ENCODE data around the gene CSTPP1.

The CSTPP1 gene

GRCh38 chr11:46967962-46968361 lies 31.4 kb downstream of the CSTPP1 start:
- TF ChIP-seq CTCF (IDR thresholded peaks at IDR 0.05; ENCODE audit: insufficient read depth, low read depth, low read length, missing control alignments) = no peak
- no peak overlapping the region for H3K4me3 ChIP-seq (ENCODE audit: low read length)
- DNase-seq (ENCODE audit: low read depth) = no peak

GRCh38 chr11:46969379-46969778 lies 32.8 kb downstream of the CSTPP1 start:
- no peak overlapping the region for H3K4me3 ChIP-seq (ENCODE audit: low read length)
- no peak for TF ChIP-seq CTCF (IDR thresholded peaks at IDR 0.05; ENCODE audit: insufficient read depth, low read depth, low read length, missing control alignments)
- DNase-seq (ENCODE audit: low read depth) = no peak

GRCh38 chr11:46970913-46971625 lies 34.5 kb downstream of the CSTPP1 start:
- no peak for TF ChIP-seq CTCF (IDR thresholded peaks at IDR 0.05; ENCODE audit: insufficient read depth, low read depth, low read length, missing control alignments)
- no peak overlapping the region for H3K4me3 ChIP-seq (ENCODE audit: low read length)
- DNase-seq (ENCODE audit: low read depth) = no peak

- DNase-seq (ENCODE audit: low read depth) = no peak
- H3K4me3 ChIP-seq (ENCODE audit: low read length) = no peak overlapping the region
- no peak for TF ChIP-seq CTCF (IDR thresholded peaks at IDR 0.05; ENCODE audit: insufficient read depth, low read depth, low read length, missing control alignments)
Observed at GRCh38 chr11:46972343-46972742, 35.8 kb downstream of the CSTPP1 start.

GRCh38 chr11:46972821-46973220 lies 36.3 kb downstream of the CSTPP1 start:
- no peak for DNase-seq (ENCODE audit: low read depth)
- no peak overlapping the region for H3K4me3 ChIP-seq (ENCODE audit: low read length)
- TF ChIP-seq CTCF (IDR thresholded peaks at IDR 0.05; ENCODE audit: insufficient read depth, low read depth, low read length, missing control alignments) = no peak

- TF ChIP-seq CTCF (IDR thresholded peaks at IDR 0.05; ENCODE audit: insufficient read depth, low read depth, low read length, missing control alignments) = no peak
- no peak overlapping the region for H3K4me3 ChIP-seq (ENCODE audit: low read length)
- DNase-seq (ENCODE audit: low read depth) = no peak
Observed at GRCh38 chr11:46976182-46976854, 39.8 kb downstream of the CSTPP1 start.

Measured in epithelial cell of esophagus (primary cell).